Stimulated activated memory B cell treated with anti-CD40 and anti-IgM and Interleukin-4, amounts not matched to agents 10 μg/mL and 1 μg/mL and 100 μg/mL, for 72 hours (primary cell): ENCODE measurements around the gene PLEKHA4.
"Not testable (repeated sequence)": the region's sequence is repeated elsewhere in the genome, so short reads cannot be mapped to it uniquely, and the experiment has no call there.

Experiments
- ATAC-seq: fragments of 150-1000 bp; cut with Tn5 transposase; 2 replicates; pipeline ENCODE4 v1.10.0; 2021
- H3K27ac Mint-ChIP-seq: one replicate; pipeline ENCODE4 v1.8.0; 2022; ENCODE audit warnings: mild to moderate bottlenecking, mixed read lengths
- H3K27me3 Mint-ChIP-seq: one replicate; pipeline ENCODE4 v1.8.0; 2022; ENCODE audit warnings: mixed read lengths
- H3K36me3 Mint-ChIP-seq: one replicate; pipeline ENCODE4 v1.8.0; 2022; ENCODE audit warnings: mixed read lengths
- H3K4me1 Mint-ChIP-seq: one replicate; pipeline ENCODE4 v1.8.0; 2022; ENCODE audit warnings: mixed read lengths
- H3K4me3 Mint-ChIP-seq: one replicate; pipeline ENCODE4 v1.8.0; 2022; ENCODE audit warnings: mild to moderate bottlenecking, moderate library complexity, mixed read lengths
- H3K9me3 Mint-ChIP-seq: one replicate; pipeline ENCODE4 v1.8.0; 2022; ENCODE audit warnings: mixed read lengths

Gene PLEKHA4

DNA sequence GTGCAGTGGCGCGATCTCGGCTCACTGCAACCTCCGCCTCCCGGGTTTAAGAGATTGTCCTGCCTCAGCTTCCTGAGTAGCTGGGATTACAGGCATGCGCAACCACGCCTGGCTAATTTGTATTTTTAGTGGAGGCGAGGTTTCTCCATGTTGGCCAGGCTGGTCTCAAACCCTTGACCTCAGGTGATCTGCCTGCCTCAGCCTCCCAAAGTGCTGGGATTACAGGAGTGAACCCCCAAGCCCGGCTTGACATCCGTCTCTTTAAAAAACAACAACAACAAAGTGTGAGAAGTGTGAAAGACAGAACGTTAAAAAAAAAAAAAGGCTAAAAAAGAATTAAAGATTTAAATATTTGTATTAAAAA is 31.0 kb upstream of the PLEKHA4 start:
- Mint-ChIP-seq H3K27ac (peak overlapping the region; percentile 92), H3K36me3 (peaks cover 16% of the 10 kb centered on the region), H3K27me3 (peaks cover 34% of the 10 kb centered on the region), H3K4me1 (peaks cover 47% of the 10 kb centered on the region), H3K4me3 (peak overlapping the region; percentile 97)
- ATAC-seq, H3K9me3 Mint-ChIP-seq: not testable (repeated sequence)

DNA sequence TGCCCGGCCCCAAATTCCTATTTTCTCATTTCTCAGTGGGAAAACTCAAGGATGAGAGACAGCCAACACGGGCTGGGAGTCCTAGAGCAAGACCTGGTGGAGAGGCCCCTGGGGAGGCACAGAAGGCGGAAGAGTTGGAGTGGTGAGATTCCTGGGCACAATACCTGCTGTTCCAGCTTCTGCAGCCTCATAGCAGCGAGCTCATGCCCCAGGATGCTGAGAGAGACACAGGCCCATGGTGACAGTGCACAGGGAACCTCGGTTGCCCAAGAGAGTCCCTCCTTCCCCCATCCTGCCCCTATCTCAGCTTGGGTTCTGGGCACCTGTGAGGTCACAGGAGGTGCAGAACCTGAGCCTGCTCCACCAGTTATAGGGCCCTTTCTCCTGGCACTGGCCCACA is 28.8 kb upstream of the PLEKHA4 start:
- H3K36me3 Mint-ChIP-seq, result no peaks in the 10 kb centered on the region
- no peaks in the 10 kb centered on the region for H3K9me3 Mint-ChIP-seq
- peaks cover 45% of the 10 kb centered on the region for H3K4me1 Mint-ChIP-seq
- ATAC-seq, result no peak
- H3K4me3 Mint-ChIP-seq, result no peak overlapping the region
- peak overlapping the region; percentile 69 for H3K27ac Mint-ChIP-seq
- peaks cover 34% of the 10 kb centered on the region for H3K27me3 Mint-ChIP-seq

DNA sequence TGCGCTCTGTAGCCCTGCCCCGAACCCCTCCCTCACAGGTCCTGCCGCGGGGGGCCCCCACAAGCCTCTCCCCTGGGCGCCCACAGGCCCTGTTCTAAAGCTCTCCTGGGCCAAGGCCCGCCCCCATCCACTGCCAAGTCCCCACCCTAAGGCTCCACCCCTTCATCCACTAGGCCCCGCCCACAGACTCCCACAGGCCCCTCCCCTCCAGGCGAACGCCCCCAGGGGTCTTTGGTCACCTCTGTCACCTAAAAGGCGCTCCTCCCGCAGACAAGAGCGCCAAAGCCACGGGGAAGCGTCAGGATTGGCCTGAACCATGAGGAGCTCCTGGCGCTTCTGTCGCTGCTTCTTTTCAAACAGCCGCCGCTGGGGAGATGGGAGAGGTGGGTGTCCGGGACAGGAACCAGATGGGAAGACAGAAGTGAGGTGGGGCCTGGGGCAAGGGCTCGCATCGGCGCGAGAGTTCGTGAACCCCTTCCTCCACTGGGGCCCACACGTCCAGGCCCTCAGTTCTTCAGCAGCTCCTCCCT is 27.8 kb upstream of the PLEKHA4 start:
- ATAC-seq, result no peak
- Mint-ChIP-seq H3K4me3 (peak overlapping the region; percentile 69), H3K27ac (peak overlapping the region; percentile 69), H3K36me3 (no peaks in the 10 kb centered on the region), H3K4me1 (peaks cover 47% of the 10 kb centered on the region), H3K27me3 (peaks cover 34% of the 10 kb centered on the region), H3K9me3 (no peaks in the 10 kb centered on the region)

DNA sequence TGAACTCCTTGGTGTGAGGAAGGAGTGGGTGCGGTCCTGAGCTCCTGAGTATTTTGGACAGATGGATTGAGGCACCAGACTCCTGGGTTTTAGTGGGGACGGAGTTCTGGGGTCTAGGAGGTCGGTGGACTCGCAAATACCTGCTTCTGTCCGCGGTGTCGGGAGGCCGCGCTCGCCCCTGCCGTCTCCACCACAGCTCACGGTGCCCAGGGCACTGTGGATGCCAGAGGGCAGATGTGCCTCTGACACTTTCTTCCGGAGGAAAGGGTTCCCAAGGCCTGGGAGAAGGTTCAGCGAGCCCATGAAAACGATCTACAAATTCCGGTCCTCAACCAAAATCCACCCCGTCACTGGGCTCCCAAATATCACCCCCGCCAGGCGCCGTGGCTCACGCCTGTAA is 26.8 kb upstream of the PLEKHA4 start:
- H3K36me3 Mint-ChIP-seq, result no peaks in the 10 kb centered on the region
- peaks cover 45% of the 10 kb centered on the region for H3K4me1 Mint-ChIP-seq
- H3K27ac Mint-ChIP-seq, result no peak overlapping the region
- no peak for ATAC-seq
- no peak overlapping the region for H3K4me3 Mint-ChIP-seq
- H3K27me3 Mint-ChIP-seq, result peaks cover 34% of the 10 kb centered on the region
- H3K9me3 Mint-ChIP-seq, result no peaks in the 10 kb centered on the region

DNA sequence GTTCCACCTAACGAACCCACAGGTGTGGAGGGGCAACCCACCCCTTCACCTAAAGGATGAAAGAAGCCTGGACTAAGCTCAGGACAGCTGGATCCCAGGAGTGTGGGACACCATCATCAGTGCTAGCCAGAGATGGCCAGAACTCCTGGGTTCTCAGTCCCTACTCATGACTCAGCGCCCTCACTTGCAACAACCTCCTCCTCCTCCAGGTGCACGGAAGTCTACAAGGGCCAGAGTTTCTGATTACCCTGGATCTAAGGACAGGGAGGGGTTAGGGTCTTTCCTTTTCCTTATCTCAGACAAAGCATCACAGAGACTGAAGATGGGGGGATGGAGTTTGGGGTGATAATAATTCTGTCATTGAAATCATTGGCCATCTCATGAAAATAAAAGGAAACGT is 22.1 kb upstream of the PLEKHA4 start:
- H3K4me3 Mint-ChIP-seq, result peak overlapping the region; percentile 23
- H3K9me3 Mint-ChIP-seq, result no peaks in the 10 kb centered on the region
- no peak overlapping the region for H3K27ac Mint-ChIP-seq
- H3K4me1 Mint-ChIP-seq, result peaks cover 32% of the 10 kb centered on the region
- no peaks in the 10 kb centered on the region for H3K36me3 Mint-ChIP-seq
- no peak for ATAC-seq
- H3K27me3 Mint-ChIP-seq, result peaks cover 12% of the 10 kb centered on the region

DNA sequence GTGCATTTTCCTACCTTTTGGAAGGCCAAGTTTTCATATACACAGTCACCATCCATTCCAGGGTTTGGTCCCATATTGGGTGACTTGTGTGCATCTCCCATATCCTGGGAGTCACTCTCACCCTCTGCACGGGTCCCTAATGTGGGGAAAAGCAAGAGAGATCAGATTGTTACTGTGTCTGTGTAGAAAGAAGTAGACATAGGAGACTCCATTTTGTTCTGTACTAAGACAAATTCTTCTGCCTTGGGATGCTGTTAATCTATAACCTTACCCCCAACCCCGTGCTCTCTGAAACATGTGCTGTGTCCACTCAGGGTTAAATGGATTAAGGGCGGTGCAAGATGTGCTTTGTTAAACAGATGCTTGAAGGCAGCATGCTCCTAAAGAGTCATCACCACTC is 21.1 kb upstream of the PLEKHA4 start:
- not testable (repeated sequence) for H3K4me3 Mint-ChIP-seq, H3K27ac Mint-ChIP-seq, H3K9me3 Mint-ChIP-seq, ATAC-seq, H3K27me3 Mint-ChIP-seq, H3K36me3 Mint-ChIP-seq
- peaks cover 34% of the 10 kb centered on the region for H3K4me1 Mint-ChIP-seq

DNA sequence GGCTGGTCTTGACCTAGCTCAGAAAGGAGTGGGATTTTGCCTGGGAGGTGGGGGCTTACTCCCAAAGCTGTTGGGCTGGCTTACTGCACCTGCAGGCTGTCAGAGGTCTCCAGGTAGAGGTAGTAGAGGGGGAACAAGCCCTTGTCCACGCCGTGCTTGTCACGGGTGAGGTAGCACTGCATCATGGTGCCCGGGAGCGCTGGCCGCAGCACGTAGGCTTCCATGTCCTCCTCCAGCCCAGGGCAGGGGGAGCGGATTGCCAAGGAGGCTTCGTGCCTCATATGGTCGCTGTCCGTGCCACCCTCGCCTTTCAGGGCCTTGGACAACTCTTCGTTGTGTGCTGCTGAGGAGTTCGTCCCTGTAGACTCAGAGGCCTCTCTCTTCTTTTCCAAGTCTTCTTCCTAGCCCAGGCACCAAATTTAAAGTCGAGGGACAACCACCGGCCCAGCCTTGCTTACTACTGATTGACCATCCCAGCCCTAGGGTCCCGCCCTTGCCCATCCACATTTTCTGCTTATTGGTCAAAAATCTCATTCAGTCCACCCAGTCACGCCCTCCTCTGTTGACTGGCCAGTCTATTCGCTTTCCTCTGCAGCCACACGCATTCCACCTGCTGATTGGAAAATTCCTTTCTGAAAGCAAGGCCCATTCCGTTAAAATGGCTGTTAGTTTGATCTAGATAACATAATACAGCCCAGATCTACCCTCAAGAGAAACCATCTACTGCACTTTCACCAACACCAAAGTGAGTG is 19.6 kb upstream of the PLEKHA4 start:
- Mint-ChIP-seq H3K36me3 (no peaks in the 10 kb centered on the region), H3K9me3 (no peaks in the 10 kb centered on the region), H3K27me3 (no peaks in the 10 kb centered on the region), H3K4me1 (peaks cover 40% of the 10 kb centered on the region), H3K27ac (no peak overlapping the region), H3K4me3 (no peak overlapping the region)
- ATAC-seq, result no peak

DNA sequence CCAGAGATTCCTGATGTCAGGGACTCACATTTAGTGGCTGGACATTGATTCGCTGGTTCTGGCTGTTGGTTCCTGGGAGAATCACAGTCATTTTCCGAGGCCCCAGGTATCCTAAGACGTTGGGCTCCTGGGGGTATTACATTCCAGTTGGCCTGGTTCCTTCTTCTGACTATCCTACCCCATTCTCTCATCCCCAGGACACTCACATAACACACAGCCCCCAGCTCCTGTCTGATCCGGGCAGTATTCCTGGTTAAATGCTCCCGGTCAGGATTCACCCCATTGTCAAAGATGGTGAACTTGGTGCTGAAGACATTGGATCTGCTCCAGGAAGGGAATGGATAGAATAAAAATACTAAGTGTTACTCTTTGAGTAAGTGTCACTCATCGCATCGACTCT is 15.3 kb upstream of the PLEKHA4 start:
- Mint-ChIP-seq H3K27me3 (no peaks in the 10 kb centered on the region), H3K4me3 (no peak overlapping the region), H3K9me3 (no peaks in the 10 kb centered on the region), H3K27ac (peak overlapping the region; percentile 39), H3K4me1 (peaks cover 30% of the 10 kb centered on the region), H3K36me3 (peaks cover under 1% of the 10 kb centered on the region)
- ATAC-seq, result no peak

DNA sequence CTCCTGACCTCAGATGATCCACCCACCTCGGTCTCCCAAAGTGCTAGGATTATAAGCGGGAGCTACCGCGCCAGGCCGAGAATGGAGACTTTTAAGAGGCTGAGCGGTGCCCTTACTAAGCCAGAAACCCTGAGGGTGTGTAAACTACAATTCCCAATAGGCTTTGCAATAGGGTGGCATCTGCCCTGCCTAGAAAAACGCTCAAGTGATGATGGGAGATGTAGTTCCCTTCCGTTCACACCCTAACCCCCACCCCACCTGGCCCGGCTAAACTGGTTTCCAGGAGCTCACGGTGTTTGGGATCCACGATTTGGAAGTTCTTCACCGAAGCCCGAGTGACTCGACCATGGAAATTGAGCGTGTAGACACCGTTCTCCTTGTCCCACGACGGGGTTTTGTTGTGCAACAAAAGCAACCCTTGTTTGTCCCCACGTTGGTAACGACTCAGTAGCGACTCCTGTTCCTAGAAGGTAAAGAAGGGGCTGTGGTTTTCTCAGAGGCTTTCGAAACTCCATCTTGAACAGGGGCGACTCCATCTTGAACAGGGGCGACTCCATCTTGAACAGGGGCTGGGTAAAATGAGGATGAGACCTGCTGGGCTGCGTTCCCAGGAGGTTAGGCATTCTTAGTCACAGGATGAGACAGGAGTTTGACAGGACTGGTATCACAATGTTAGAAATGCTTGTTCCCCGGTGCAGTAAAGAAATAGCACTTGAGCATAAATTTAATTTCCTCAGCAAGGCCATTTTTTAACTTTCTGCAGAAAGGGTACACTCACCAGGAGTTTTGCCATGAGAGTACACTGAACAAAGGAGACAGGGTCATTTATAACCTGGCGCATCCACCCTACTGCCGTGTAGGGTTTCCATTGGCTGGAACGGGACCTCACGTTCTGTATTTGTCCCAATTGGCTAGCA is 13.6 kb upstream of the PLEKHA4 start:
- ATAC-seq, result peak; percentile 73
- H3K36me3 Mint-ChIP-seq, result peaks cover 12% of the 10 kb centered on the region
- H3K27me3 Mint-ChIP-seq, result no peaks in the 10 kb centered on the region
- no peak overlapping the region for H3K27ac Mint-ChIP-seq
- no peaks in the 10 kb centered on the region for H3K9me3 Mint-ChIP-seq
- no peak overlapping the region for H3K4me3 Mint-ChIP-seq
- H3K4me1 Mint-ChIP-seq, result peaks cover 43% of the 10 kb centered on the region

DNA sequence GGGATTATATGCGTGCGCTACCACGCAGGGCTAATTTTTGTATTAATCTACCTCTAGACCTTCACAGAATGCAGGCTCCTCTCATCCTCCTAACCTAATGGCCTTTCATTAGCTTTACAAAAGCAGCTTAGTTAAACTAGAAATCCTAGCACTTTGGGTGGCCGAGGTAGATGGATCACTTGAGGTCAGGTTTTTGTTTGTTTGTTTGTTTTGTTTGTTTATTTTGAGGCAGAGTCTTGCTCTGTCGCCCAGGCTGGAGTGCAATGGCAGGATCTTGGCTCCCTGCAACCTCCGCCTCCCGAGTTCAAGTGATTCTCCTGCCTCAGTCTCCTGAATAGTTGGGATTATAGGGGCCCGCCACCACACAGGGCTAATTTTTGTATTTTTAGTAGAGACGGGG is 11.3 kb upstream of the PLEKHA4 start:
- Mint-ChIP-seq H3K36me3 (peaks cover 31% of the 10 kb centered on the region), H3K4me1 (peaks cover 39% of the 10 kb centered on the region)
- not testable (repeated sequence) for ATAC-seq, H3K4me3 Mint-ChIP-seq, H3K9me3 Mint-ChIP-seq, H3K27me3 Mint-ChIP-seq, H3K27ac Mint-ChIP-seq

DNA sequence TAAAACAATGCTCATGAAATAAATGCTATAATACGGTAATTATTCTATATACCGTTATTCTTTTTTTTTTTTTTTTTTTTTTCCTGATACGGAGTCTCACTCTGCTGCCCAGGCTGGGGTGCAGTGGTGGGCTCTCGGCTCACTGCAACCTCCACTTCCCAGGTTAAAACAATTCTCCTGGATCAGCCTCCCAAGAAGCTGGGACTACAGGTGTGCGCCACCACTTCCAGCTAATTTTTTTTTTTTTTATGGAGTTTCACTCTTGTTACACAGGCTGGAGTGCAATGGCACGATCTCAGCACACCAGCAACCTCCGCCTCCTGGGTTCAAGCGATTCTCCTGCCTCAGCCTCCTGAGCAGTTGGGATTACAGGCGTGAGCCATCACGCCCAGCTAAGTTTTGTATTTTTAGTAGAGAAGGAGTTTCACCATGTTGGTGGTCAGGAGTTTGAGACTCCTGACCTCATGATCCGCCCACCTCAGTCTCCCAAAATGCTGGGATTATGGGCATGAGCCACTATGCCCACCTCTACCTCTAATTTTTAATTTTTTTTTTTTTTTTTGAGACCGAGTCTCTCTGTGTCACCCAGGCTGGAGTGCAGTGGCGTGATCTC is 10.7 kb upstream of the PLEKHA4 start:
- H3K4me3 Mint-ChIP-seq, result no peak overlapping the region
- H3K4me1 Mint-ChIP-seq, result peaks cover 45% of the 10 kb centered on the region
- peaks cover 36% of the 10 kb centered on the region for H3K36me3 Mint-ChIP-seq
- H3K9me3 Mint-ChIP-seq, result no peaks in the 10 kb centered on the region
- no peak overlapping the region for H3K27ac Mint-ChIP-seq
- no peaks in the 10 kb centered on the region for H3K27me3 Mint-ChIP-seq
- no peak for ATAC-seq

DNA sequence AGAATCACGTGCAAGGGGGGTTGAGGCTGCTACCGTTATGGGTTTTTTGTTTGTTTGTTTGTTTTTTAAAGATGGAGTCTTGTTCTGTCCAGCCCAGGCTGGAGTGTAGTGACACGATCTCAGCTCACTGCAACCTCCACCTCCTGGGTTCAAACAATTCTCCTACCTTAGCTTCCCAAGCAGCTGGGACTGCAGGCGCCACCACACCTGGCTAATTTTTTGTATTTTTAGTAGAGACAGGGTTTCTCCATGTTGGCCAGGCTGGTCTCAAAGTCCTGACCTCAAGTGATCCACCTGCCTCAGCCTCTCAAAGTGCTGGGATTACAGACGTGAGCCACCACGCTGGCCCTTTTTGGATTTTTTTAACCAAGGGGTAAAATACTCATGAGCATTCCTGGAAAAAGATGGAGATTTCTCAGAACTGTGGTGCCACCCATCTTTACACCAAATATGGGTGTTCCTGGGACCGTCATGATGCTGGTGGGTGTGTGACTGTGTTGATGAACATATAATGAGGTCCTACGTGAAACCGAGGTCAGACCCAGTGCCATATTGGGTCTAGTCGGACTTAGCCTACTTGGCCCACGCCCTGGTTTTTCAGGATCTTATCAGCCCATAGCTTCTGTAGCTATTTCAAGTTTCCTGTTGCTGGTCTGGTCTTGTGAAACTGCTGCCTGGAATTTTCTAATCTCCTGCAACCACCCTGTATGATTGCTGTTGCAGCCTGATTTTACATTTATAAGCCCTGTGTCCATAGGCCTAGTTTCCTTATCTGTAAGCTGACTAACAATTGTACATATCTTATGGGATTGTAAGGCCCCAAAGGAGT is 10.0 kb upstream of the PLEKHA4 start:
- no peak overlapping the region for H3K4me3 Mint-ChIP-seq
- H3K9me3 Mint-ChIP-seq, result no peaks in the 10 kb centered on the region
- ATAC-seq, result no peak
- no peaks in the 10 kb centered on the region for H3K27me3 Mint-ChIP-seq
- H3K36me3 Mint-ChIP-seq, result peaks cover 44% of the 10 kb centered on the region
- H3K4me1 Mint-ChIP-seq, result peaks cover 48% of the 10 kb centered on the region
- peak overlapping the region; percentile 100 for H3K27ac Mint-ChIP-seq

DNA sequence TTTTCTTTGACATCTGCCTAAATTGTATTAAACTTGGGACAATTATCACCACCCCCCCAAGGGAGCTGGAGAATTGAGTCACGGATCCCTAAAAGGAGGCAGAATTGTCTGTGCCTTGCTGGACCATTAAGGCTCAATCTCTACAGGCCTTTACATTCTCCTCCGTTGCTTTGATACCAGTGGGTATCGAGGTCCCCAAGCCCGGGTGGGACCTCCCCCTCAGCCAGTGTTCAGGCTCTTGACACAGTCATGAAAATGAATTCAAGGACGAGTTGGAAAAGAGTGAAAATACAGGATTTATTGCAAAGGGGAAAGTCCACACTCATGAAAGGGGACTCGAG is 9.4 kb upstream of the PLEKHA4 start:
- no peak for ATAC-seq
- Mint-ChIP-seq H3K27me3 (no peaks in the 10 kb centered on the region), H3K4me3 (no peak overlapping the region), H3K9me3 (no peaks in the 10 kb centered on the region), H3K36me3 (peaks cover 49% of the 10 kb centered on the region), H3K27ac (peak overlapping the region; percentile 100), H3K4me1 (peaks cover 50% of the 10 kb centered on the region)

DNA sequence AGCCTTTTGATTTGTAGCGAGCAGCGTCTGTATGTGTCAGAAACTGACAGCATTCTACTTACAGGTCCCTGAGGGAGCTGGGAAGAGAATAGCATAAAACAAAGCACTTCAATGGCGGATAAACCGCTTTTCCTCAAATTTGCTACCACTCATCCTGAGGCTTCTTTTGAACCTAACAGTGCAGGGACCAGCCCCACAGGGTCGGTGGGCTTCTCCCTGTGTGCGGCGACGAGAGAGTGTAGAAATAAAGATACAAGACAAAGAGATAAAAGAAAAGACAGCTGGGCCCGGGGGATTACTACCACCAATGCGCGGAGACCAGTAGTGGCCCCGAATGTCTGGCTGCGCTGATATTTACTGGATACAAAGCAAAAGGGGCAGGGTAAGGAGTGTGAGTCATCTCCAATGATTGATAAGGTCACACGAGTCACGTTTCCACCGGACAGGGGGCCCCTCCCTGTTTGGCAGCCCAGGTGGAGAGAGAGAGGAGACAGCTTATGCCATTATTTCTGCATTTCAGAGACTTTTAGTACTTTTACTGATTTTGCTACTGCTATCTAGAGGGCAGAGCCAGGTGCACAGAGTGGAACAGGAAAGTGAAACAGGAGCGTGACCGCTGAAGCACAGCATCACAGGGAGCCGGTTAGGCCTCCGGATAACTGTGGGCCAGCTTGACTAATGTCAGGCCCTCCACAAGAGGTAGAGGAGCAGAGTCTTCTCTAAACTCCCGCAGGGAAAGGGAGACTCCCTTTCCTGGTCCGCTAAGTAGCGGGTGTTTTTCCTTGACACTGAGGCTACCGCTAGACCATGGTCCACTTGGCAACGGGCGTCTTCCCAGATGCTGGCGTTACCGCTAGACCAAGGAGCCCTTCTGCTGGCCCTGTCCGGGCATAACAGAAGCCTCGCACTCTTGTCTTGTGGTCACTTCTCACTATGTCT is 7.9 kb upstream of the PLEKHA4 start:
- not testable (repeated sequence) for H3K27me3 Mint-ChIP-seq, H3K9me3 Mint-ChIP-seq, ATAC-seq
- peak overlapping the region; percentile 99 for H3K4me3 Mint-ChIP-seq
- peak overlapping the region; percentile 100 for H3K27ac Mint-ChIP-seq
- peaks cover 45% of the 10 kb centered on the region for H3K4me1 Mint-ChIP-seq
- peaks cover 55% of the 10 kb centered on the region for H3K36me3 Mint-ChIP-seq
